Measurements from ENCODE around the gene TBCD.

Gene TBCD

DNA sequence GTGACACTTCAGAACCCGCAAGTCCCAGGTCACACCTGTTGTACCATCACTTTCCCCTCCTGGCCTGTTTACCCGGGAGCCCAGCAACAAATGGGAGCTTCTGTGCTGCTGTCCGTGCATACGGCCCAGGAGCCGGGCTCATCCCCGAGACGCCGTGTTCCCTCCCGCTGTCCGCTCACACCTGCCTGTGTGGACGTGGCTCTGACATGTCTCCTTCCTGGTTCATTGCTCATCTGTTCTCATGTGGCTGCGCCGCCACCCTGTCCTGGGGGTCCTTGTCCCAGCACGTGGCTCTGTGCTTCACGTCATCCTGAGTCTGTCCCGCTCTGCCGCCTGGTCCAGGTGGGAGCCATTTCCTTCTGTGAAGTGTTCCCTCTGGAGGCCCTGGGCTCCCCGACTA, 37.9 kb downstream of the TBCD start:
- DNase-seq (ENCODE audit: low read depth in 1 of 2, low spot score in 1 of 2), result no peak

DNA sequence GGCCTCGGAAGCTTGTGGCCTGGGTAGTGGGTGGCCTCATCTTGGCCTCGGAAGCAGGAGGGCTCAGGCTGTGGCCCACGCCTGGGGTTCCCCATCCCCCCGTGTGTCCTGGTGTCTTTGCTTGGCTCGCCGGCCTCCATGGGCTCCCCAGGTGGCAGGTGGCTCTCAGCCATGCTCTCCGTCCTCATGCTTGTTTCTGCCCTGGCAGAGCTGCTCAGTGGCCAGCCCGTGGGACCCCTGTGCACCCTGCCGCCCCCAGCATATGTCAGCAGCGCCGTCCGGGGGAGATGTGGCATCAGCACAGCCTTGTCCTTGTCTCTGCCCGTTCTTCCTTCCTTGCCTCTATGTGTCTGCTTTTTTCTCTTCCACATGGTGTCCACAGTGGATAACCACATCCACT, 38.5 kb downstream of the TBCD start:
- DNase-seq (ENCODE audit: low read depth in 1 of 2, low spot score in 1 of 2), result no peak

GRCh38 chr17:82791532-82791931, 39.7 kb downstream of the TBCD start:
- no peak for DNase-seq (ENCODE audit: low read depth in 1 of 2, low spot score in 1 of 2)

GRCh38 chr17:82793974-82794630, 42.2 kb downstream of the TBCD start:
- no peak for DNase-seq (ENCODE audit: low read depth in 1 of 2, low spot score in 1 of 2)

DNA sequence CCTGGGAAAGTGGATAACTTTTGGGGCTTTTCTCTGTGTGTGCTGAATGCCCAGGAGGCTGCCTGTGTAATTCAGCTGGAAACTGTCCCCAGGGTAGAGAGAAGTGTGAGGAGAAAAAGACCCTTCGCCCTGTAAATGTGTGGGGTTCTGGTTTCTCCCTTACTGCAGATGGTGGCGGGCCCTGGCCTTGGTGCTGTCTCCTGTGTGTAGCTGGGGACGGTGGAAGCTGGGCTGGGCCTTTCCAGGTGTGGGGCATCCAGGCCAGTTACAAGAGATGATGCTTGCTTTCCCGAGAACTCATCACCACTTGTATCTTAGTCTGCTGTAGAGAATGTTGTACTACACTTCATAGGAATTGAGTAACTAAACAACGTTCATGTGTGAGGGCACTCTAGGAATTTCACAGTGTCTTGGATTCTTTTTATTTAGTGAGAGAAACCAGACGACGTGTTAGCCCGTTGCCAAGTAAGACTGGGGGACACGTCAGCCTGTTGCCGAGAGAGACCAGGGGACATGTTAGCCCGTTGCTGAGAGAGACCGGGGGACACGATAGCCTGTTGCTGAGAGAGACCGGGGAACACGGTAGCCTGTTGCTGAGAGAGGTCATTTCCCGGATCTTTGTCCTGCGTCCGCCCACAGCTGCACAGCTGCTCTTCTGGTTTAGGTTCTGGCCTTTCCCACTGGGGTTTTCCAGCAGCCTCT, 43.1 kb downstream of the TBCD start:
- no peak for DNase-seq (ENCODE audit: low read depth in 1 of 2, low spot score in 1 of 2)

GRCh38 chr17:82795615-82796014, 43.8 kb downstream of the TBCD start:
- no peak for DNase-seq (ENCODE audit: low read depth in 1 of 2, low spot score in 1 of 2)

GRCh38 chr17:82797061-82797460, 45.2 kb downstream of the TBCD start:
- no peak for DNase-seq (ENCODE audit: low read depth in 1 of 2, low spot score in 1 of 2)

DNA sequence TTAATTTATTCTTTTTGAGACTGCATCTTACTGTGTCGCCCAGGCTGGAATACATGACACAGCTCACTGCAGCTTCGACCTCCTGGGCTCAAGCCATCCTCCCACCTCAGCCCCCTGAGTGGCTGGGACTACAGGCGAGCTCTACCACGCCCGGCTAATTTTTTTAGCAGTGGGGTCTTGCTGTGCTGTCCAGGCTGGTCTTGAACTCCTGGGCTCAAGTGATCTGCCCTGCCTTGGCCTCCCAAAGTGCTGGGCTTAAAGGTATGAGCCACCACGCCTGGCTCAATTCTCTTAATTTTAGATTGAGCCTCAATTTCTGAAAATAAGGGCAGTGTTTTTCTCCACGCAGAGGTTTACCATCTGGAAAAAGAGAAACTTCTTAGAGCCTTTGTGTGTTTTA, 46.9 kb downstream of the TBCD start:
- DNase-seq (ENCODE audit: low read depth in 1 of 2, low spot score in 1 of 2), result no peak

DNA sequence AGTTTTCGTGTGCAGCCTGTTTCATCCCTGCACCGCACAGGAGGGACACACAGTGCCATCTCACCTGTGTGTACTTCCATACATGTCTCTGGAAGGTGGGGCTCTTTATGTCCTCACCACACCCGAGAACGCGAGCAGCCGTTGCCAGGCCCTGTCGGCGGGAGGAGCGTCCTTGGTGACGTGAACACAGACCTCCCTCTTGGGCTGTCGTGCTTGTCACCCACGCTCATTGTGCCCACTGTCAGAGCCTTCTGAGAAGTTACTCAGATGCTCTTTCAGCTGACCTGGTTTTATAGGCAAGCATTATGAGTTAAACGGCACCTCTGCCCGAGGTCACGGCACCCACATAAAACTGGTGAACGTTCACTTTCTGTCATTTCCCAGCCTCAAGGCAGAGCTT, 47.7 kb downstream of the TBCD start:
- no peak for DNase-seq (ENCODE audit: low read depth in 1 of 2, low spot score in 1 of 2)

- DNase-seq (ENCODE audit: low read depth in 1 of 2, low spot score in 1 of 2), result no peak
These were observed 49.0 kb downstream of the TBCD start for GRCh38 chr17:82800885-82801284.

- no peak for DNase-seq (ENCODE audit: low read depth in 1 of 2, low spot score in 1 of 2)
These were observed 49.6 kb downstream of the TBCD start for GRCh38 chr17:82801377-82801970.

DNA sequence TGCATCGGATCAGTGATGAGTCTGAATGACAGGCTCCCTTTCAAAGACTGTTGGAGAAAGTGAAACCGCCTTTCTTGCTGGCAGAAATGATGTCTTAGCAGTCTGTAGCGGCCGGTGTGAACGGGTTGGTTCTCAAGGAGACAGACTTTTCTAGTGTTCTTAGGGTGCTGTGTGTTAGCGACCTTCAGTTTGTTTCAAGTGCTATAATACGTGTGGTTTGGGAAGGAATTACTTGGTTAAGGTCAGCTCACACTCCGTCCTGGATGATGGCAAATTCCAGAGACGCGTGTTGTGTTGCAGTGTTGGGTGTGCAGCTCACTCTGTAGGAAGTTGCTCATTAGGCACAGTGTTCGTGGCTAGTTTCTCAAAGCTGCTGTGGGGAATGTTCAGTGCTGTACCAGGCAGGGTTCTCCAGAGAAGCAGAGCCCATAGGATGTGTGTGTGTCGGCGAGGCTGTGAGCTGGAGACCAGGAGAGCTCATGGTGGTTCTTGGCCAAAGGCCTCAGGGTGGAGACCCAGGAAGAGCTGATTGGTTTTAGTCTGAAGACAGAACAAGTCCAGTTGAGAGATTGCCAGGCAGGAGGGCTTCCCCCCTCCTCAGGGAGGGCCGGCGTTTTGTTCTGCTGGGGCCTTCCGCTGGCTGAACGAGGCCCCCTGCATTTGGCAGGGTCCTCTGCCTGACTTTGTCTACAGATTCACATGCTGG, 50.4 kb downstream of the TBCD start:
- DNase-seq (ENCODE audit: low read depth in 1 of 2, low spot score in 1 of 2), result no peak

GRCh38 chr17:82803185-82803584, 51.3 kb downstream of the TBCD start:
- DNase-seq (ENCODE audit: low read depth in 1 of 2, low spot score in 1 of 2), result no peak

- no peak for DNase-seq (ENCODE audit: low read depth in 1 of 2, low spot score in 1 of 2)
These were observed 51.7 kb downstream of the TBCD start for GRCh38 chr17:82803606-82804005.

DNA sequence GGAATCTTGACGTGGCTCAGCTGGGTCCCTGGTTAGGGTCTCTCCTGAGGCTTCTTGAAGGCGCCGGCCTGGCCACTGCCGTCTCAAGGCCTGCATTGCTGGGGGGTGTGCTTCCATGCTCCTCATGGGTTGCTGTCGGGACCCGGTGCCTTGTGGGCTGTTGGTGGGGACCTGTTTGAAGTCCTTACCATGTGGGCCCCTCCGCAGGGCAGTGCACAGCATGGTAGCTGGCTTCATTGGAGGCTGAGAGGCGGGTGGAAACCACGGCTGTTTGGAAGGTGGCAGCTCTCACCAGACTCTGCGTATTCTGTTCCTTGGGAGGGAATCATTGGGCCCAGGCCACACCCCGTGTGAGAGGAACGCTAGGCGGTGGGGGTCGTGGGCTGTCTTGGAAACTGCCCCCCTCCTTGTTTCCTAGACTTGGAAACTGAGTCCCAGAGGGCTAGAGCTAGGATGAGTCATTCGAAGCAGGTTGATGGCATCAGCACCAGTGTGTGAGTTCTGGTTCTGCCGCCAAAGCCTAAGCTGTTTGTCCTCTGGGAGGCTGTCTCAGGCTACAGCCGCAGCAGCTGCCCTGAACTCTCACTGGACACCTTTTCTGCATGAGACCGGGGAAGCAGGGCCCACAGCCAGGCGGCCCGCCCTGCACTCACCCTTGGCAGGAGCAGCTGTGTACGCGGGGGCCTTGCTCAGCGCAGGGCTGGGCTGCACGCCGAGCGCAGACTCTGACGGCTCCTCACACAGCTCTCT, 52.8 kb downstream of the TBCD start:
- DNase-seq (ENCODE audit: low read depth in 1 of 2, low spot score in 1 of 2), result no peak

DNA sequence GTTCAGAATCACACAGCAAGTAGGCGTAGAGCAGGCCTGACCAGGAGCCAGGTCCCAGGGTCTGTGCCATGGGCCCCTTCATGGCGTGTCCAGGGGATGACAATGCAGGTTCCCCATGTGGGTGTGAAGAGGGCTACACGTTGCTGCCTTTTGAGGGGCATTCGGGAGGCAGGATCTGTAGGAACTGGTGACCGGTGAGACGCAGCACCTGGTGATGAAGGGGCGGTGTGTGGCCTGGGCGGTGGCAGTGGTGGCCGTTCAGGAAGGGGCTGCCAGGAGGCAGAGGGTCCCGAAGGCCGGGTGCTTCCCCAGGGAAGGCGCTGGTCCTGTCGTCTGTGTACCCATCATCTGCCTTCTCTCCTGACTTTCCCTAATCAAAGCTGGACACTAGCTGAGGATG, 53.4 kb downstream of the TBCD start:
- no peak for DNase-seq (ENCODE audit: low read depth in 1 of 2, low spot score in 1 of 2)

DNA sequence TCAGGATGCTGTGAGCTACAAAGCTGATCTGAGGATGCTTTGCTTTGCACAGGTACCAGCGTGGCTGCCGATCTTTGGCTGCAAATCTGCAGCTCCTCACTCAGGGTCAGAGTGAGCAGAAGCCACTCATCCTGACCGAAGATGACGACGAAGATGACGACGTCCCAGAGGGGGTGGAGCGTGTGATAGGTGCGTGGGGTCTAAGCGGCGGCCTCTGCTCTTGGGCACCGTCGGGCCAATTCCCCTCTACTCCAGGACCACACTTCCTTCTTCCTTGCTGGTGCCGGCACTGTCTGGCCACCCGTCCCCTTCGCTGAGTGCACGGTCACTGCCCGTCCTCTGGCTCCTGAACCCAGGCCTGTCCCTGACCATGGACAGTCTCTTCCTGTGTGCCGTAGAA, 54.0 kb downstream of the TBCD start:
- DNase-seq (ENCODE audit: low read depth in 1 of 2, low spot score in 1 of 2), result no peak

- no peak for DNase-seq (ENCODE audit: low read depth in 1 of 2, low spot score in 1 of 2)
These were observed 54.8 kb downstream of the TBCD start for GRCh38 chr17:82806645-82807044.

GRCh38 chr17:82807101-82807500, 55.2 kb downstream of the TBCD start:
- DNase-seq (ENCODE audit: low read depth in 1 of 2, low spot score in 1 of 2), result no peak

- DNase-seq (ENCODE audit: low read depth in 1 of 2, low spot score in 1 of 2), result no peak
These were observed 55.7 kb downstream of the TBCD start for GRCh38 chr17:82807562-82807961.

- DNase-seq (ENCODE audit: low read depth in 1 of 2, low spot score in 1 of 2), result no peak
These were observed 56.1 kb downstream of the TBCD start for GRCh38 chr17:82808006-82808405.
